ENCODE measurements around the gene DPP7.
"Not testable (repeated sequence)": the region's sequence is repeated elsewhere in the genome, so short reads cannot be mapped to it uniquely, and the experiment has no call there.

DPP7 gene

DNA sequence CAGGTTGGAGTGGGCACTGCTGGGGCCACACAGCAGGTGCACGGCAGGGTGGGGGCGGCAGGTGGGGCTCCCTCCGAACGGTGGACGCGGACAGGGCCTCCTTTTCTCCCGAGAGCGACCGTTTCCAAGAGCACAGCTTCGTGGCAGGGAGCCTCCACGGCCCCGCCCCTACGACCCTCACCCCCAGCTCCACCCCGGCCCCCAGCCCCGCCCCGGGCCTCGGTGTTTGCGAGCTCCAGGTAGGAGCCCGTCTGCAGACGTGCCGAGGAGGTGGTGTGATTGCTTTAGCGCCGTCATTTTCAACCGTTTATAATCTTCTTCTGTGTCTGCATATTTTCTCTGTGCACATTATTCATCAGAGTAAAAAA is 33.2 kb upstream of the DPP7 start:
- DNase-seq, result no peak

DNA sequence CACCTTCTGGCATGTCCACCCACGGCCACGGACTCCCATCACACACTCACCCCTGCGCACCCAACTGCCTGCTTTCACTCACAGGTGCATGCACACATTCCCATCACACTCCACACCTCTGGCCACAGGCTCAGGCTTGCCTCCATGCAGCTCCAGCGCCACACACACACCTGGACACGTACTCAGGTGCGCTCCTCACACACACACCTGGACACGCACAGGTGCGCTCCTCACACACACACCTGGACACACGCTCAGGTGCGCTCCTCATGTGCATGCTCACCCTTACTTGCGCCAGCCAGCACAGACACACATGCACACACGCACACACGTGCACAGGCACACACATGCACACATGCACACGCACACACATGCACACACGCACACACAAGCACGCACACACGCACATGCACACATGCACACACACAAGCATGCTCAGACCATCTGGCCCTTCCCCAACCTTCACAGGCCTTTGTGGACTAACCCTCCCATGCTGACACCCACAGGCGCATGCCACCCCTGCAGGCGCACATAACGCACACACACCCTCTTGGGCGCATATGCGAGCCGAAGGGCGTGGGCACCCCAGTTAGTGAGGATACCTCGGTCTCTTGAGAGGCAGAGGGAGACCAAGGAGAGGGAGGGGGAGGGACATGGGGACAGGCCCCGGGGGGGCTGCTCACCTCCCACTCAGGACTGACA is 32.7 kb upstream of the DPP7 start:
- no peak for DNase-seq

DNA sequence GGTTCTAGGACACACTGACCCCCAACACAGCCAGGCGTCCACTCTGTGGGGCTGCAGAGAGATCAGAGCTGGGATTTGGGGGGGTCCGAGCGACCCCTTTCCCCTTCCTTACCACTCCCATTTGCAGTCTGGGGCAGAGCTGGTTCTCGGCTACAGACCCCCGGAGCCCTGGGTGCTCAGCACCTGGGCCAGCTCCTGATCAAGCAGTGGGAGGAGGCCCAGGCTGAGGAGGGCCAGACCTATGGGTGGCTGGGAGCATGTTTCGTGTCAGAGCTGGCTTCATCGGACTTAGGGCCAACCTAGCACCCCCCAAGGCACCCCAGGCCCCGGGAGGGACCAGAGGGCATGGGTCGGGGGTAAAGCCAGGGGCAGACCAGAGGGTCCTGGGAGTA is 32.0 kb upstream of the DPP7 start:
- DNase-seq, result no peak

GRCh38 chr9:137145731-137146526 is 31.4 kb upstream of the DPP7 start:
- DNase-seq, result no peak

GRCh38 chr9:137143459-137143858 is 28.9 kb upstream of the DPP7 start:
- no peak for DNase-seq

- no peak for DNase-seq
Observed at GRCh38 chr9:137141976-137142936, 27.7 kb upstream of the DPP7 start.

GRCh38 chr9:137141050-137141810 is 26.7 kb upstream of the DPP7 start:
- no peak for DNase-seq

DNA sequence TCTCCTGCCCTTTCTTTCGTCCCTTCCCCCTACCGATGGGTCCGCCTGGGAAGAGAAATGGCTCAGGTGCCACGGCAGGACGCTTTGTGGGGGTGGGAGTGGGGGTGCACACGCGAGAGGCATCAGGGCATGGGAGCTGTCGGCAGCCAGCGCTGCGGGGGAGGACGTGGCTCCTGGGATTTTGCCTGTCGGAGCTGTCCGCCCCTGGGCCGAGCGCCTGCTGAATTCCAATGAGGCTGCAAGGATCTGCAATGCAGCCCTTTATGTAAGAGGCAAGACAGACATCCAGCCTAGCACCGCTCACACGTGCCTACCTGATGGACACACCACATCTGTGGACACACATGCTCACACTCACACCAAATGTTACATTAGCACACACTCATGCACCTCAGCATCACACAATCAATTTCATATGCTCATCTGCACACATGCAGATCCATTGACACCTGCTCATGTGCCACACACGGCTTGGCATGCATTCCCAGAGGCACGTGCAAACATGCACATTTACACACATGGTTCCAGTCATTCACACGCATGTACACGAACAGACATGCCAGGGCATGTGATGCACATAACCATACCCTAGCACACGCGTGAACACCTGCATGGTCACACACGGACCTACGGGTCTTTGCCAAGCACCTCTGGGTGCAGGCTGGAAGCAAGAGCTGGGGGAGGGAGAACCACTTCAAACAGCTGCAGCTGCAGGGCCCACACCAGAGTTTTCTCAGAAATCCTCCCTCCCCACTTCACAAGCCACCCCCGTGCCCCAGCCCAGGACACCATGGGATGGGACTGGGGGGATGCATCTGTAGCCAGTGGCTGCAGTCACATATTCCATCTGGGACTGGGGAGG is 25.8 kb upstream of the DPP7 start:
- no peak for DNase-seq

DNA sequence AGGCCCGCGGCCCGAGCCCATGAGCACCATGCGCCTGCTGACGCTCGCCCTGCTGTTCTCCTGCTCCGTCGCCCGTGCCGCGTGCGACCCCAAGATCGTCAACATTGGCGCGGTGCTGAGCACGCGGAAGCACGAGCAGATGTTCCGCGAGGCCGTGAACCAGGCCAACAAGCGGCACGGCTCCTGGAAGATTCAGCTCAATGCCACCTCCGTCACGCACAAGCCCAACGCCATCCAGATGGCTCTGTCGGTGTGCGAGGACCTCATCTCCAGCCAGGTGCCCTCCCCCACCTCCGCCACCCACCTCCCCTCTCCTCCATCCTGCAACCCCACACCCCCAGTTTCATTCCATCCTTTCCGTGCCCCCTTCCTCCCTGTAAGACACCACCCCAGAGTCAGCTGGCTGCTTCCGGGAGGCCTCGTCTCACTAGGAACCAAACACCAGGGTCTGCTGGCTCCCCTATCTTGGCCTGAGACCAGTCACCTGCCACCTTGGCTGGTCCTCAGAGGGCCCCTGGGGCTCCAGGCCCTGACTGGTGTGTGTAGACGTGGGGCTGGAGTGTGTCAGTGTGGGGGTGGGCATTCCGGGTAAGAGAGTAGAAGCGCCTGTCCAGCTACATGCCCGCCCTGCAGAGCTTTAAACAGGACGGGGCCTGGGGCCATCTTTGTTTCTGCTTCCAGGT is 25.1 kb upstream of the DPP7 start:
- DNase-seq, result no peak

DNA sequence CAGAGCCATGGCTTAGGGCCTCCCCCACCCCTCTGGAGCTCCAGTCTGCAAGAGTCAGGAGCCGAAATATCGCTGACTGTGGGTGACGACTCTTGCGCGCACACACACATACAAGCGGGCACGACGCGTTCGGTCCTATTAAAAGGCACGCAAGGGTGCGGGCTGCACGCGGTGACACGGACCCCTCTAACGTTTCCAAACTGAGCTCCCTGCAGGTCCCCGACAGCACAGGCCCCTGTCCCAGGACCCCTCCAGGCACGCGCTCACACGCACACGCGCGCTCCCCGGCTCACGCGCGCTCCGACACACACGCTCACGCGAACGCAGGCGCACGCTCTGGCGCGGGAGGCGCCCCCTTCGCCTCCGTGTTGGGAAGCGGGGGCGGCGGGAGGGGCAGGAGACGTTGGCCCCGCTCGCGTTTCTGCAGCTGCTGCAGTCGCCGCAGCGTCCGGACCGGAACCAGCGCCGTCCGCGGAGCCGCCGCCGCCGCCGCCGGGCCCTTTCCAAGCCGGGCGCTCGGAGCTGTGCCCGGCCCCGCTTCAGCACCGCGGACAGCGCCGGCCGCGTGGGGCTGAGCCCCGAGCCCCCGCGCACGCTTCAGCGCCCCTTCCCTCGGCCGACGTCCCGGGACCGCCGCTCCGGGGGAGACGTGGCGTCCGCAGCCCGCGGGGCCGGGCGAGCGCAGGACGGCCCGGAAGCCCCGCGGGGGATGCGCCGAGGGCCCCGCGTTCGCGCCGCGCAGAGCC is 24.4 kb upstream of the DPP7 start, which contains the start of gene GRIN1:
TSS of gene GRIN1 (plus strand) at position 433 of the 746 bp plus-strand sequence. CDS start 333 bp downstream, outside the sequence.
- DNase-seq, result no peak

GRCh38 chr9:137138058-137138721 is 23.7 kb upstream of the DPP7 start:
- DNase-seq, result no peak

DNA sequence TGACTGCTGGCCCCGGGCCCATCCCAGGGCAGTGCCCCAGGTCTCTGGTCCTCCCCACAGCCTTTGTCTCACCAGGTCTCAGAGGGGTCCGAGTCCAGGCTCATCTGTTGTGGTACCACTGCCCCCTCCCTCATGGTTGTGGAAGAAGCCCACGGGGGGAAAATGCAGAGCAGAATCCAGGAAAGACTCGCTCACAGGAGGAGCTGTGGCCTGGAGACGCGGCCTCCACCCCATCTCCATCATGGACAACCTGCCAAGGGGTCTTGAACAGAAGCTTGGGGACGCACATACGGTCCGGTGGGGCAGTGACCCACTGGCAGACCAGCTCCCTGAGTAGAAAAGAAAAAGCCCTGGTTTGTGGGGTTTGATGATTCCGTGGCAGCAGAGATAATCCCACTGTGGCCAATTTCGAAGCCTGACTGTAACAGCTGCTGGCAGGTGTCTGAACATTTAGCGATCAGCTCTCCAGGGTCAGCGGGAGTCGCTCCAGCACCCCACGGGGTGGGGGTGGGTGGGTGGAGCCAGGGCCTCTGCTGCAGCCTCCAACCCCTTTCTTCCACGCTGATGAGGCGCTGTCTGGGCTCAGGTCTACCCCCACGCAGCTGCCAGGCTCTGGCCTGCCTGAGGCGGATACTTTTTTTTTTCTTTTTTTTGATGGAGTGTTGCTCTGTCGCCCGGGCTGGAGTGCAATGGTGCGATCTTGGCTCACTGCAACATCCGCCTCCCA is 22.5 kb upstream of the DPP7 start:
- no peak for DNase-seq

GRCh38 chr9:137136261-137136880 is 21.8 kb upstream of the DPP7 start:
- no peak for DNase-seq

- not testable (repeated sequence) for DNase-seq
Observed at GRCh38 chr9:137135154-137135553, 20.6 kb upstream of the DPP7 start.

- no peak for DNase-seq
Observed at GRCh38 chr9:137134191-137134590, 19.7 kb upstream of the DPP7 start.

DNA sequence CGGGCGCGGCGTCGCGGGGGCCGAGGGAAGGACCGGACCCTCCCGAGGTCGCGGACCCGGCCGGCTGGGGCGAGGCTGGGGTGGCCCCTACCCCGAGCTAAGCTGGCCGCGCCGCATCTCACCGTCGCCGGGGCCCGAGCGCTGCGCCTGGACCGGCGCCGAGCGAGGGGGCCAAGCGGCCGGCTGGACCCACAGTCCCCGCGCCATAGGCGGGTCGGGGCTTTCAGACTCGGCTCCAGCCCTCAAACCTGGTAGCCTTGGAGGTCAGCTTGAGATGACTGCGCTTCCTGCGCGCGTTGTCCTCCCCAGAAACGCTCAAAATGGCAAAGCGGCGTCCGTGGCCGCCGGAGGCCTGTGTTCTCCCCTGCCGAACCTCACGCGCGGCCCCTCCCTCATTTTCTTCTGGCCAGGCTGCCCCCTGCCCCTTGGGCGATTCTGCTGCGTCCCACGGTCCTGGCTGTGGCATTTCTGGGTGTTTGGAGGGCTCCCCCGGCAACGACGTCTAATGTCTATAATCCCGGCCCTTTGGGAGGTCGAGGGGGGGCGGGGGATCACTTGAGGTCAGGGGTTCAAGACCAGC is 15.7 kb upstream of the DPP7 start:
- DNase-seq, result no peak

DNA sequence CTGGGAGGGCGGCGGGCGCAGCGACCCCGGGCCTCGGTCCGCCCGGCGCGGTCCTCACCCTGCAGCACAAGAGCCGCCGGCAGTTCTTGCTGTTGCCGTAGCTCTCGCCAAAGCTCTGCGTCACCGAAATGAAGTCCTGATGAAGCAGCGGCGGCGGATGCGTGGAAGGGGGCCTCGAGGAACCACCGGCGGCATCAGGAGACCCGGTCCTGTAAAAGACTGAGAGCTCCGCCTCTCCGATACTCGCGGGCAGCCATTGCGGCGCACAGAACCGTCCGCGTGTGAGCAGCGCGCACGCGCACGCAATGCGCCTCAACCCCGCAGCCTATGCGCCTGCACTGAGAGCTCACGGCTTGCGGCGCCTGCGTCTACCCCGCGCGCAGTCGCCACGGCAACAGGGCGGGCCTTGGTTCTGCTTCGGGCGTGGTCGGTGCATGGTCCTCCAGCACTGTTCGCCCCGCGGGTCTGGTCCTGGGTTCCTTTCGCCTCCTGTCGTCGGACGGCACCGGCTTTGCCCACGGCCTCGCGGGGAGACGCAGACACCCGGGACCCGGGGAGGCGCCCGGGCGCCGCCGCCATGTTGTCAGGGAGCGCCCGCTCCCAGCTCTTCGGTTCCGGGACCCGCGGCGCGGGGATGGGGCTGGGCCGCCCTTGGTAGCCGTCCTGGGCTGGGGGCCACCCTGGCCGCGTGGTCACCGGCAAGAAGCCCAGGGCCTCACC is 15.1 kb upstream of the DPP7 start:
- peak; percentile 89 for DNase-seq
